ENCODE results near the gene B3GNT3.

GRCh38 chr19:17821190-17821589 lies 26.3 kb downstream of the B3GNT3 start, which contains the start of gene INSL3:
- TF ChIP-seq POLR2A (IDR thresholded peaks at IDR 0.05): no peak
- no peak for TF ChIP-seq CTCF (IDR thresholded peaks at IDR 0.05)
